Coronary artery (tissue), 2 donors: Measurements from ENCODE around the gene BCOR.

Experiments
- DNase-seq: peaks from one replicate; pipeline ENCODE4 v3.0.0-alpha.2; 2017; ENCODE audit warnings: low spot score
- H3K27ac ChIP-seq, 2 donors: fragments of 200-600 bp; sonication (generic); one replicate each; pipeline ENCODE4 v1.5.1; 2016 to 2019
- H3K4me3 ChIP-seq: fragments of 200-600 bp; sonication (generic); 2 replicates; pipeline ENCODE4 v1.5.1; 2016; ENCODE audit warnings: mild to moderate bottlenecking, moderate library complexity
- CTCF ChIP-seq: fragments of 200-600 bp; sonication (generic); IDR thresholded peaks from one replicate; pipeline ENCODE4 v1.5.1; 2019; ENCODE audit warnings: antibody characterized with exemption

The BCOR gene

GRCh38 chrX:40065296-40066046, 32.3 kb downstream of the BCOR start:
- Histone ChIP-seq H3K27ac (no peak overlapping the region), H3K4me3 (no peak overlapping the region)
- DNase-seq: no peak
- TF ChIP-seq CTCF: no peak

GRCh38 chrX:40064055-40064597, 33.6 kb downstream of the BCOR start:
- Histone ChIP-seq H3K27ac (no peak overlapping the region), H3K4me3 (no peak overlapping the region)
- TF ChIP-seq CTCF: no peak
- no peak for DNase-seq

GRCh38 chrX:40063555-40063954, 34.2 kb downstream of the BCOR start:
- Histone ChIP-seq H3K27ac (no peak overlapping the region), H3K4me3 (no peak overlapping the region)
- no peak for TF ChIP-seq CTCF
- DNase-seq: no peak

GRCh38 chrX:40062525-40063155, 35.1 kb downstream of the BCOR start:
- no peak for TF ChIP-seq CTCF
- no peak overlapping the region for H3K27ac ChIP-seq

GRCh38 chrX:40061871-40062524, 35.8 kb downstream of the BCOR start:
- Histone ChIP-seq H3K4me3 (no peak overlapping the region), H3K27ac (no peak overlapping the region)

More at GRCh38 chrX:40062525-40063155, 35.1 kb downstream of the BCOR start:
- no peak for DNase-seq
- no peak overlapping the region for H3K4me3 ChIP-seq

GRCh38 chrX:40061005-40061404, 36.8 kb downstream of the BCOR start:
- no peak overlapping the region for H3K4me3 ChIP-seq
- no peak for TF ChIP-seq CTCF
- DNase-seq: peak; percentile 43

More at GRCh38 chrX:40061871-40062524, 35.8 kb downstream of the BCOR start:
- no peak for DNase-seq
- no peak for TF ChIP-seq CTCF

More at GRCh38 chrX:40061005-40061404, 36.8 kb downstream of the BCOR start:
- no peak overlapping the region for H3K27ac ChIP-seq
